Measurements from ENCODE around the gene RPL32. TPM values are rescaled to one million over a fixed set of nuclear protein-coding genes. Genes with fewer than 3 reads are reported as not detected.

RPL32 gene
- total RNA-seq, 1 donor: 524 TPM

DNA sequence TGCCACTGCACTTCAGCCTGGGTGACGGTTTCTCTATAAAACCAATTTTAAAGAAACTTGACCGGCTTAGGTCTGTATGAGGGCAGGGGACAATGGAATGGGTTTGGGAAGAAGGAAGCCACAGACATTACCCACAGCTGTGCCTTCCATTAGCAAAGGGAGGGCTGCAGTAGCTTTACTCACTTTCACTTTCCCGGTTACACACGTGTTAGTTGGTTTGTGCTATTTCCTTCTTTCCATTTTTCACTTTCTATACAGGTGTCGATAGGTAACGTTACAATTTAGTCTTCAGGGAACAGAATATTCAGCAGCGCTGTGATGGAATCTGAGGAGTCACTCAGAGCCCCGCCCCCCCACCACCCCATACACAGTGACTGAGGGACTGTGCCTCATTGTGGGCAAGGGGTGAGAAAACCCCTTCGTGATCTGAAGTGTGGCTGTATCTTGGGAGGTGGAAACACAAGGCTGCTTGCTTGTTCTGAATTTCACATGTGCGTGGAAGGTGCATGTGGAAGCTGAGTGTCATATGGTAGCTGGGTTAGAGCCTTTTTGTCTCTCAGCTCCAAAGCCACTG lies 44.8 kb upstream of the RPL32 start:
- DNase-seq (ENCODE audit: insufficient read length, low spot score, missing footprints): peak; percentile 46
- Histone ChIP-seq H2AFZ (ENCODE audit: low read length) (no peak overlapping the region), H3K4me2 (ENCODE audit: insufficient read depth, low read length) (peak overlapping the region; percentile 28)

DNA sequence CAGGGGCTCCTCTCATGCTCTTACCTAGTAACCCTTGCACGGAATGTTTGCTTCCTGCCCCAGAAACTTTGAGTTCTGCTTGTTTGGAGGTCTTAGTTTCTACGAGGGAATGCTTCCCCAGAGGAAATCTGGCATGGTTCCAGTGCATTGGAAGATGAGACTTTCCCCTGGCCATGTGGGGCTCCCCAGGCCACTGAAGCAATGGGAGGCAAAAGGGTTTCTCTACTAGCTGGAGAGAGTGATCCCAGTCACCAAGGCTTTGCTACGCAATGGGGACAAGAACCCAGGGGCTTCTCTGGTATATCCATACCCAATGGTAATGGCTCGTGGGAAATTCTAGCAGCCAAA lies 44.2 kb upstream of the RPL32 start:
- Histone ChIP-seq H3K79me2 (ENCODE audit: insufficient read depth, low read length) (no peaks in the 10 kb centered on the region), H3K4me2 (ENCODE audit: insufficient read depth, low read length) (no peak overlapping the region), H3K27ac (ENCODE audit: low read depth, low read length) (no peak overlapping the region), H4K20me1 (ENCODE audit: insufficient read depth, low read length) (no peaks in the 10 kb centered on the region), H3K4me3 (ENCODE audit: insufficient read depth, low read length) (no peak overlapping the region), H2AFZ (ENCODE audit: low read length) (no peak overlapping the region), H3K4me1 (ENCODE audit: insufficient read depth, low read length) (no peaks in the 10 kb centered on the region), H3K27me3 (ENCODE audit: insufficient read depth, low read length) (peaks cover 39% of the 10 kb centered on the region), H3K9me3 (ENCODE audit: low read depth, low read length) (no peaks in the 10 kb centered on the region), H3K36me3 (ENCODE audit: insufficient read depth, low read length) (no peaks in the 10 kb centered on the region)
- TF ChIP-seq, protein P1, sequence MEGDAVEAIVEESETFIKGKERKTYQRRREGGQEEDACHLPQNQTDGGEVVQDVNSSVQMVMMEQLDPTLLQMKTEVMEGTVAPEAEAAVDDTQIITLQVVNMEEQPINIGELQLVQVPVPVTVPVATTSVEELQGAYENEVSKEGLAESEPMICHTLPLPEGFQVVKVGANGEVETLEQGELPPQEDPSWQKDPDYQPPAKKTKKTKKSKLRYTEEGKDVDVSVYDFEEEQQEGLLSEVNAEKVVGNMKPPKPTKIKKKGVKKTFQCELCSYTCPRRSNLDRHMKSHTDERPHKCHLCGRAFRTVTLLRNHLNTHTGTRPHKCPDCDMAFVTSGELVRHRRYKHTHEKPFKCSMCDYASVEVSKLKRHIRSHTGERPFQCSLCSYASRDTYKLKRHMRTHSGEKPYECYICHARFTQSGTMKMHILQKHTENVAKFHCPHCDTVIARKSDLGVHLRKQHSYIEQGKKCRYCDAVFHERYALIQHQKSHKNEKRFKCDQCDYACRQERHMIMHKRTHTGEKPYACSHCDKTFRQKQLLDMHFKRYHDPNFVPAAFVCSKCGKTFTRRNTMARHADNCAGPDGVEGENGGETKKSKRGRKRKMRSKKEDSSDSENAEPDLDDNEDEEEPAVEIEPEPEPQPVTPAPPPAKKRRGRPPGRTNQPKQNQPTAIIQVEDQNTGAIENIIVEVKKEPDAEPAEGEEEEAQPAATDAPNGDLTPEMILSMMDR (IDR thresholded peaks at IDR 0.05; ENCODE audit: extremely low read depth, low read depth, low read length): no peak
- peak; percentile 68 for DNase-seq (ENCODE audit: insufficient read length, low spot score, missing footprints)

More for the DNA sequence above, 44.8 kb upstream of the RPL32 start:
- no peaks in the 10 kb centered on the region for H3K9me3 ChIP-seq (ENCODE audit: low read depth, low read length)
- H4K20me1 ChIP-seq (ENCODE audit: insufficient read depth, low read length): no peaks in the 10 kb centered on the region
- H3K27ac ChIP-seq (ENCODE audit: low read depth, low read length): no peak overlapping the region
- H3K79me2 ChIP-seq (ENCODE audit: insufficient read depth, low read length): no peaks in the 10 kb centered on the region
- TF ChIP-seq, protein P1 (IDR thresholded peaks at IDR 0.05; ENCODE audit: extremely low read depth, low read depth, low read length): no peak
- H3K4me1 ChIP-seq (ENCODE audit: insufficient read depth, low read length): no peaks in the 10 kb centered on the region
- H3K4me3 ChIP-seq (ENCODE audit: insufficient read depth, low read length): no peak overlapping the region
- H3K36me3 ChIP-seq (ENCODE audit: insufficient read depth, low read length): no peaks in the 10 kb centered on the region
- peaks cover 39% of the 10 kb centered on the region for H3K27me3 ChIP-seq (ENCODE audit: insufficient read depth, low read length)

DNA sequence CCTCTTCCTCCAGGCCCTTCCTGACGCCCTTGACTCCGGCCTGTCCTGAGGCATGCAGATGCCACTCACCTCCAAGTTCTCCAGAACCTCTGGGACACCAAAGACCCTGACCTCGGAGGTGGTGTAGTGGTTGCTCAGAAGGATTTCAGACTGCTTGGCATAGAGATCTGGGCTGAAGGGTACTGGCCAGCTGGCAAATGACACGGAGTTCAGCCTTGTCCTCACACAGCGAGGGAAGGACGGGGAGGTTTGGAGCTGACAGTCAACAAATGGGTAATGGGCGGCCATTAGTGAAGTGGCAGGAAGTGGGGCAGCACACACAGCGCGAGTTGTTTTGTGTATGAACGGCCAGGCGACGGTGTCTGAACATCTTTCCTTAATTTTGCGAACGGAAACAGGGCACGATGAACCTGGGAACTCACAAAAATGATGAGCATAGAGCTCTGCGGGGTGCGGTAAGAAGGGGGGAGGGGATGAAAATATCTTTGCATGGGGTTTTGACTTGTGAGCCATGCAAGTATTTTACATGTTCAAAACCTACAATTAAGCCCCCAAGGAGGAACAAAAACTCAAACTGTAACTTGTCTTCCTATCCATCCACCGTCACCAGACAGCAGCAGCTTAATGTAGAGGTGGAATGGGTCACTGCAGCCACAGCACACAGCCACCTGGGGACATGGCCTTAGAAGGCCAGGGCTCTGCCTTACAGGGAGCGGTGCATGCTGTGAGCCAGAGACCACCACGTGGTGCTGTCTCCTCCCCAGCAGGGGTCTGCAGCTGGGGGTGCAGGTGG lies 43.6 kb upstream of the RPL32 start:
- Histone ChIP-seq H3K36me3 (ENCODE audit: insufficient read depth, low read length) (no peaks in the 10 kb centered on the region), H3K4me2 (ENCODE audit: insufficient read depth, low read length) (no peak overlapping the region), H4K20me1 (ENCODE audit: insufficient read depth, low read length) (no peaks in the 10 kb centered on the region), H3K27ac (ENCODE audit: low read depth, low read length) (no peak overlapping the region), H2AFZ (ENCODE audit: low read length) (no peak overlapping the region), H3K79me2 (ENCODE audit: insufficient read depth, low read length) (no peaks in the 10 kb centered on the region), H3K27me3 (ENCODE audit: insufficient read depth, low read length) (peaks cover 37% of the 10 kb centered on the region), H3K4me3 (ENCODE audit: insufficient read depth, low read length) (no peak overlapping the region), H3K4me1 (ENCODE audit: insufficient read depth, low read length) (no peaks in the 10 kb centered on the region), H3K9me3 (ENCODE audit: low read depth, low read length) (no peaks in the 10 kb centered on the region)
- TF ChIP-seq, protein P1 (IDR thresholded peaks at IDR 0.05; ENCODE audit: extremely low read depth, low read depth, low read length): no peak
- peak; percentile 76 for DNase-seq (ENCODE audit: insufficient read length, low spot score, missing footprints)

DNA sequence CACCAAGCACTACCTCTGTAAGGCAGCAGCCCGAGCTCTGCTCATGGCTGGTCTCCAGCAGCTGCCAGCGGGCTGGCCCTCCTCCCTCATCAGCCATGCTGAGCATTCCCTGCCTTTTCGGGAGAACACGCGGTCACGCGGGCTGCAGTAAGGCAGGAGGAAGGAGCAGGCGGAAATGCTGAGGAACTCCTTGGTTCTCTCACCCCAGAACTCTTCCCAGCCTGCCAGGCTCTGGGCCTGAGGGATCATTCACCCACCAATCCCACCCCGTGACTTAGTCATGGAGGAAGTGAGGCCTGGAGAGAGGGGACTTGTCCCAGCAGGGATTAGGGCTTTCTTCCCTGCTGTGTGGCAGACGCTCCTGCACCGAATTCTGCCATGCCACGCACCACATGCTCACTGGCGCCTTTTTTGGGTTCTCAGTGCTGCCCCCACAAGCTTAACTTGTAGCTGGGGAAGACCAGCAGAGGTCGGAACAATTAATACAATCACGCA lies 42.9 kb upstream of the RPL32 start:
- Histone ChIP-seq H3K4me1 (ENCODE audit: insufficient read depth, low read length) (no peaks in the 10 kb centered on the region), H3K9me3 (ENCODE audit: low read depth, low read length) (no peaks in the 10 kb centered on the region), H3K4me2 (ENCODE audit: insufficient read depth, low read length) (no peak overlapping the region), H3K36me3 (ENCODE audit: insufficient read depth, low read length) (no peaks in the 10 kb centered on the region), H3K27ac (ENCODE audit: low read depth, low read length) (no peak overlapping the region), H3K27me3 (ENCODE audit: insufficient read depth, low read length) (peaks cover 32% of the 10 kb centered on the region), H3K4me3 (ENCODE audit: insufficient read depth, low read length) (no peak overlapping the region), H2AFZ (ENCODE audit: low read length) (peak overlapping the region; percentile 81), H4K20me1 (ENCODE audit: insufficient read depth, low read length) (no peaks in the 10 kb centered on the region), H3K79me2 (ENCODE audit: insufficient read depth, low read length) (no peaks in the 10 kb centered on the region)
- peak; percentile 93 for DNase-seq (ENCODE audit: insufficient read length, low spot score, missing footprints)
- TF ChIP-seq, protein P1 (IDR thresholded peaks at IDR 0.05; ENCODE audit: extremely low read depth, low read depth, low read length): no peak

All from osteoblast (primary cell).